HepG2 (cell line): ENCODE results near the gene C10orf143. TPM values are rescaled to one million over a fixed set of nuclear protein-coding genes. Genes with fewer than 3 reads are reported as not detected.

Source experiments
- ARNT2 ChIP-seq: sonication (generic); formaldehyde crosslinking; IDR thresholded peaks from 2 replicates; pipeline ENCODE4 v1.8.0; 2022; ENCODE audit warnings: mild to moderate bottlenecking, low read depth, missing genetic modification reagents, moderate library complexity
- ARNTL ChIP-seq: sonication (generic); formaldehyde crosslinking; IDR thresholded peaks from 2 replicates; pipeline ENCODE4 v1.4.0; 2020; ENCODE audit warnings: mild to moderate bottlenecking, missing genetic modification reagents
- DPF2 ChIP-seq: sonication (generic); formaldehyde crosslinking; IDR thresholded peaks from 2 replicates; pipeline ENCODE4 v1.4.0; 2020; ENCODE audit warnings: mild to moderate bottlenecking, low read depth, missing genetic modification reagents, borderline replicate concordance
- EED ChIP-seq: sonication (generic); formaldehyde crosslinking; IDR thresholded peaks from 2 replicates; pipeline ENCODE4 v1.5.0; 2020; ENCODE audit warnings: mild to moderate bottlenecking, missing genetic modification reagents
- KLF15 ChIP-seq: sonication (generic); formaldehyde crosslinking; IDR thresholded peaks from 2 replicates; pipeline ENCODE4 v1.8.1; 2023; ENCODE audit warnings: borderline replicate concordance, mild to moderate bottlenecking, inconsistent platforms, missing genetic modification reagents, mixed read lengths
- MBD4 ChIP-seq: IDR thresholded peaks from 2 replicates; pipeline ENCODE4 v1.6.1; 2012; ENCODE audit warnings: low read length, inconsistent platforms, borderline replicate concordance
- MED1 ChIP-seq: sonication (generic); formaldehyde crosslinking; IDR thresholded peaks from 2 replicates; pipeline ENCODE4 v1.4.0; 2020; ENCODE audit warnings: missing genetic modification reagents
- MEIS1 ChIP-seq: sonication (generic); formaldehyde crosslinking; IDR thresholded peaks from 2 replicates; pipeline ENCODE4 v1.9.0; 2021; ENCODE audit warnings: mild to moderate bottlenecking, missing genetic modification reagents, moderate library complexity, borderline replicate concordance
- MIXL1 ChIP-seq: IDR thresholded peaks from 2 replicates; pipeline ENCODE4 v1.6.1; 2016
- NFYC ChIP-seq: IDR thresholded peaks from 2 replicates; pipeline ENCODE4 v1.6.1; 2016; ENCODE audit warnings: missing genetic modification reagents, missing compliant biosample characterization
- PAF1 ChIP-seq: IDR thresholded peaks from 2 replicates; pipeline ENCODE4 v1.6.1; 2016; ENCODE audit warnings: missing genetic modification reagents, missing compliant biosample characterization
- RARG ChIP-seq: sonication (generic); formaldehyde crosslinking; IDR thresholded peaks from 2 replicates; pipeline ENCODE4 v1.4.0; 2020; ENCODE audit warnings: low read depth, mild to moderate bottlenecking, missing genetic modification reagents
- RFX3 ChIP-seq: IDR thresholded peaks from 2 replicates; pipeline ENCODE4 v1.6.1; 2016; ENCODE audit warnings: missing biosample characterization, missing genetic modification reagents
- SP5 ChIP-seq: IDR thresholded peaks from 2 replicates; pipeline ENCODE4 v1.6.1; 2016; ENCODE audit warnings: low read depth, borderline replicate concordance
- SUZ12 ChIP-seq: fragments of 150-350 bp; IDR thresholded peaks from 2 replicates; pipeline ENCODE4 v1.6.1; 2014; ENCODE audit warnings: low read depth, low read length
- XBP1 ChIP-seq: sonication (generic); formaldehyde crosslinking; IDR thresholded peaks from 2 replicates; pipeline ENCODE4 v1.5.0; 2020; ENCODE audit warnings: missing genetic modification reagents
- ZFP90 ChIP-seq: sonication (generic); formaldehyde crosslinking; IDR thresholded peaks from 2 replicates; pipeline ENCODE4 v1.8.0; 2022; ENCODE audit warnings: missing genetic modification reagents, mild to moderate bottlenecking, inconsistent platforms, borderline replicate concordance
- ZNF24 ChIP-seq: fragments of 450-650 bp; IDR thresholded peaks from 2 replicates; pipeline ENCODE4 v1.6.1; 2017; ENCODE audit warnings: antibody characterized with exemption, mild to moderate bottlenecking
- ZNF34 ChIP-seq: sonication (generic); formaldehyde crosslinking; IDR thresholded peaks from 2 replicates; pipeline ENCODE4 v1.4.0; 2020; ENCODE audit warnings: mild to moderate bottlenecking, missing genetic modification reagents, borderline replicate concordance
- ZNF430 ChIP-seq: sonication (generic); formaldehyde crosslinking; IDR thresholded peaks from 2 replicates; pipeline ENCODE4 v1.9.0; 2021; ENCODE audit warnings: mild to moderate bottlenecking, missing genetic modification reagents
- ZNF720 ChIP-seq: sonication (generic); formaldehyde crosslinking; IDR thresholded peaks from 2 replicates; pipeline ENCODE4 v1.4.0; 2020; ENCODE audit warnings: missing genetic modification reagents
- ZNF790 ChIP-seq: sonication (generic); formaldehyde crosslinking; IDR thresholded peaks from 2 replicates; pipeline ENCODE4 v1.8.0; 2022; ENCODE audit warnings: missing genetic modification reagents, mild to moderate bottlenecking, borderline replicate concordance
- ZNF816 ChIP-seq: sonication (generic); formaldehyde crosslinking; IDR thresholded peaks from 2 replicates; pipeline ENCODE4 v1.8.0; 2022; ENCODE audit warnings: missing genetic modification reagents, mild to moderate bottlenecking, borderline replicate concordance
- ZNF839 ChIP-seq: sonication (generic); formaldehyde crosslinking; IDR thresholded peaks from 2 replicates; pipeline ENCODE4 v1.4.0; 2020; ENCODE audit warnings: missing genetic modification reagents, mild to moderate bottlenecking, borderline replicate concordance
- polyA plus RNA-seq, 8 experiments: library from polyadenylated mRNA; depleted of rRNA in 3 of 8; stranded (reverse) in 7 of 8; unstranded in 1 of 8; fragments of >200 nt; fragmentation: Illumina TruSeq in 4 of 8; extraction: Trizol in 4 of 8; gene quantifications; 2 replicates each; pipeline versions ENCODE4 v1.2.1 to v1.2.3, GENCODE V29; 2011 to 2016; ENCODE audit warnings: low read depth in 4 of 8, missing spikeins in 1 of 8, mixed read lengths in 1 of 8; ENCODE audit not compliant: insufficient read depth in 1 of 8
- total RNA-seq, 5 experiments: library from RNA; depleted of rRNA; stranded (reverse); fragments of >200 nt; fragmentation: Illumina TruSeq; extraction: Trizol; gene quantifications; 2 replicates each; pipeline ENCODE4 v1.2.3, GENCODE V29; 2016; ENCODE audit warnings: low read depth in 1 of 5
- TF ChIP-seq, protein P1 (sequence below), 2 experiments: sonication (generic) in 1 of 2; formaldehyde crosslinking in 1 of 2; IDR thresholded peaks; 2 replicates each; pipeline versions ENCODE4 v1.4.0 to v1.6.1; 2018 to 2020; ENCODE audit warnings: missing genetic modification reagents in 2 of 2, borderline replicate concordance in 1 of 2, low read depth in 1 of 2, mild to moderate bottlenecking in 1 of 2, missing biosample characterization in 1 of 2
- TF ChIP-seq, protein P2 (sequence below): sonication (generic); formaldehyde crosslinking; IDR thresholded peaks from 2 replicates; pipeline ENCODE4 v1.4.0; 2020; ENCODE audit warnings: low read depth, mild to moderate bottlenecking, missing genetic modification reagents
- TF ChIP-seq, protein P3 (sequence below): sonication (generic); formaldehyde crosslinking; IDR thresholded peaks from 2 replicates; pipeline ENCODE4 v1.5.1; 2020; ENCODE audit warnings: mild to moderate bottlenecking, missing genetic modification reagents, moderate library complexity

C10orf143 gene
- total and polyA plus RNA-seq, 2 of the 13 experiments (the other 11 are each of a cell fraction or from before 2014, with no cell fraction given) = 0.21 to 0.91 TPM

DNA sequence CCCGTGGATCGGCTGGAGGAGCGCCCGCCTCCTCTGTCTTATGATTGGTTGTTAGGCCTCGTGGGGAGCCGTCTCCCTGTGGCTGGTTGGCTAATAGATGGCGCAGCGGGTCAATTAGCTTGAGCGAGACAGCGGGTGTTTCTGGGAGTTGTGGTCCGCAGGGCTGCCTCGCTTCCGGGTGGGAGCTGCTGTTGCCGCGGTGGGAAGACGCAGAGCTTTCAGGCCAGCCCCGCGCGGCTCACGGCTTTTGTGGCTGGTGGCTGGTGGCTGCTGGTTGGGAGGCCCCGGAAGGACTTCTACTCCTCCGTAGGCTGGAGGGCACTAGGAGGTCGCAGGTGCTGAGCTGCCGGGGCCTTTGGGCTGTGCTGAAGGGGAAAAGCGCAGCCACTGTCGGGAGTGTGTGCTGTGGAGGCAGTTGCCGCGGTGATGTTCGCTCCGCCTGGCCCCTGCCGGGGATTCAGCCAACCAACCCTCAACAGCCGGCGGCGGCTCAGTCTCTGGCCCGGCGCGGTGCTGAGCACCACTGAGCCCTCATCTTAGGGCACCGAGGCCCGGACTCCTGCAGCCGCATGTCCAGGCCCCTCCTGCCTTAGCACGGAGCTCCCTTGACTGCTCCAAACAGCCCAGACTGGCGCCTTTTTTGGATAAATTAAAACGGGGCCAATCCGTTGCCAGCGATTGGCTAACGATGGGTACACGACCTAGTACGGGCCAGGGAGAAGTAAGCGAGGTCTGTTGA, 652 bp upstream of the C10orf143 start (continued):
- TF ChIP-seq, protein P1, sequence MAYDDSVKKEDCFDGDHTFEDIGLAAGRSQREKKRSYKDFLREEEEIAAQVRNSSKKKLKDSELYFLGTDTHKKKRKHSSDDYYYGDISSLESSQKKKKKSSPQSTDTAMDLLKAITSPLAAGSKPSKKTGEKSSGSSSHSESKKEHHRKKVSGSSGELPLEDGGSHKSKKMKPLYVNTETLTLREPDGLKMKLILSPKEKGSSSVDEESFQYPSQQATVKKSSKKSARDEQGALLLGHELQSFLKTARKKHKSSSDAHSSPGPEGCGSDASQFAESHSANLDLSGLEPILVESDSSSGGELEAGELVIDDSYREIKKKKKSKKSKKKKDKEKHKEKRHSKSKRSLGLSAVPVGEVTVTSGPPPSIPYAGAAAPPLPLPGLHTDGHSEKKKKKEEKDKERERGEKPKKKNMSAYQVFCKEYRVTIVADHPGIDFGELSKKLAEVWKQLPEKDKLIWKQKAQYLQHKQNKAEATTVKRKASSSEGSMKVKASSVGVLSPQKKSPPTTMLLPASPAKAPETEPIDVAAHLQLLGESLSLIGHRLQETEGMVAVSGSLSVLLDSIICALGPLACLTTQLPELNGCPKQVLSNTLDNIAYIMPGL (CRISPR knock-in tag; IDR thresholded peaks at IDR 0.05; ENCODE audit: borderline replicate concordance in 1 of 2, low read depth in 1 of 2) = no peak; a peak in 1 of 4 replicates
- peak; percentile 52 for TF ChIP-seq MED1 (CRISPR knock-in tag)
- no peak for TF ChIP-seq ZNF816 (CRISPR knock-in tag)
- no peak for TF ChIP-seq SP5 (CRISPR knock-in tag)
- no peak for TF ChIP-seq RARG
- 0 out of 2 replicates have a peak, but pooled peaks have one; percentile 42 for TF ChIP-seq EED (CRISPR knock-in tag)
- TF ChIP-seq NFYC = peak; percentile 94
- peak; percentile 46; the same call in 1 of the 2 replicates for TF ChIP-seq ZNF430 (CRISPR knock-in tag)
- no peak for TF ChIP-seq PAF1
- no peak for TF ChIP-seq MIXL1 (CRISPR knock-in tag)
- no peak; the same call in 1 of the 2 replicates for TF ChIP-seq ARNTL (CRISPR knock-in tag)
- TF ChIP-seq KLF15 (CRISPR knock-in tag) = peak; percentile 35; the same call in 1 of the 2 replicates
- TF ChIP-seq MEIS1 = peak; percentile 25; the same call in 1 of the 2 replicates
- TF ChIP-seq SUZ12 = peak; percentile 61
- no peak for TF ChIP-seq ZNF839 (CRISPR knock-in tag)
- TF ChIP-seq ZNF34 = peak; percentile 67; the same call in 1 of the 2 replicates
- no peak for TF ChIP-seq MBD4
- TF ChIP-seq DPF2 (CRISPR knock-in tag) = no peak
- no peak for TF ChIP-seq RFX3 (CRISPR knock-in tag)
- TF ChIP-seq ZNF790 (CRISPR knock-in tag) = no peak
- no peak for TF ChIP-seq XBP1
- TF ChIP-seq, protein P2, sequence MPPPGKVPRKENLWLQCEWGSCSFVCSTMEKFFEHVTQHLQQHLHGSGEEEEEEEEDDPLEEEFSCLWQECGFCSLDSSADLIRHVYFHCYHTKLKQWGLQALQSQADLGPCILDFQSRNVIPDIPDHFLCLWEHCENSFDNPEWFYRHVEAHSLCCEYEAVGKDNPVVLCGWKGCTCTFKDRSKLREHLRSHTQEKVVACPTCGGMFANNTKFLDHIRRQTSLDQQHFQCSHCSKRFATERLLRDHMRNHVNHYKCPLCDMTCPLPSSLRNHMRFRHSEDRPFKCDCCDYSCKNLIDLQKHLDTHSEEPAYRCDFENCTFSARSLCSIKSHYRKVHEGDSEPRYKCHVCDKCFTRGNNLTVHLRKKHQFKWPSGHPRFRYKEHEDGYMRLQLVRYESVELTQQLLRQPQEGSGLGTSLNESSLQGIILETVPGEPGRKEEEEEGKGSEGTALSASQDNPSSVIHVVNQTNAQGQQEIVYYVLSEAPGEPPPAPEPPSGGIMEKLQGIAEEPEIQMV (CRISPR knock-in tag) = 0 out of 2 replicates have a peak, but pooled peaks have one; percentile 22
- TF ChIP-seq ARNT2 (CRISPR knock-in tag) = 0 out of 2 replicates have a peak, but pooled peaks have one; percentile 13
- TF ChIP-seq ZFP90 (CRISPR knock-in tag) = 0 out of 2 replicates have a peak, but pooled peaks have one; percentile 46
- TF ChIP-seq ZNF720 (CRISPR knock-in tag) = no peak
- TF ChIP-seq, protein P3, sequence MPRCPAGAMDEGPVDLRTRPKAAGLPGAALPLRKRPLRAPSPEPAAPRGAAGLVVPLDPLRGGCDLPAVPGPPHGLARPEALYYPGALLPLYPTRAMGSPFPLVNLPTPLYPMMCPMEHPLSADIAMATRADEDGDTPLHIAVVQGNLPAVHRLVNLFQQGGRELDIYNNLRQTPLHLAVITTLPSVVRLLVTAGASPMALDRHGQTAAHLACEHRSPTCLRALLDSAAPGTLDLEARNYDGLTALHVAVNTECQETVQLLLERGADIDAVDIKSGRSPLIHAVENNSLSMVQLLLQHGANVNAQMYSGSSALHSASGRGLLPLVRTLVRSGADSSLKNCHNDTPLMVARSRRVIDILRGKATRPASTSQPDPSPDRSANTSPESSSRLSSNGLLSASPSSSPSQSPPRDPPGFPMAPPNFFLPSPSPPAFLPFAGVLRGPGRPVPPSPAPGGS = no peak
- TF ChIP-seq ZNF24 = no peak
